Measurements from ENCODE around the gene BRD2. TPM values are rescaled to one million over a fixed set of nuclear protein-coding genes. Genes with fewer than 3 reads are reported as not detected.

Gene BRD2
- total RNA-seq, 1 donor from 2014 or later, result 312 TPM

DNA sequence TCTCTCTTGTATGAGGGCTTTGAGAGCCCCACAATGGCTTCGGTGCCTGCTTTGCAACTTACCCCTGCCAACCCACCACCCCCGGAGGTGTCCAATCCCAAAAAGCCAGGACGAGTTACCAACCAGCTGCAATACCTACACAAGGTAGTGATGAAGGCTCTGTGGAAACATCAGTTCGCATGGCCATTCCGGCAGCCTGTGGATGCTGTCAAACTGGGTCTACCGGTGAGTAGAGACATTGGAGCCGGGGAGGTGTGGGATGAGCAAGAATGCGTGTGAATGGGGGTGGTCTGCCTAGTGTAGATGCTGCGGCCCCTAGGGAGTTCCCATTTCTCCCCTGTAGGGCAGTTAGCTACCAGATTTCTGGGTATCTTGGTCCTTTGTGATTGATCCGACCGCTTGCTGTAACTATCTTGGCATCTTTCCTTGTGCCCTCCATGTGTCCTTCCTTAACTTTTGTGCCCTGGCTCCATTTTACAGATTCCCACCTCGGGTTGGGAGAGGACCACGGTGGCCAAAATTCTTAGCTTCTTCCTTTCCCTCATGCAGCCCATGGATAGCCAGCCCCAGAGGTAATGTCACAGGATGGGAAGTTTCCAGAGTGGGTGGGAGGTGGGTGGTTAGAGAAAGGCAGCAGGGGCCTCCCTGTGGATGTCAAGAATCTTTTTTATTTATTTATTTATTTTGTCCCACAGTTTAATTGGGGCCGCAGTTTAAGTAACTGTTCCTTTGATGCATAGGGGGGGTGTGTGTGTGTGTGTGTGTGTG is 6.3 kb downstream of the BRD2 start:
- Mint-ChIP-seq H3K9me3 (no peaks in the 10 kb centered on the region), H3K27me3 (ENCODE audit: low read depth) (peaks cover 44% of the 10 kb centered on the region), H3K27ac (ENCODE audit: unreplicated experiment) (peak overlapping the region; percentile 38), H3K4me1 (peaks cover 55% of the 10 kb centered on the region), H3K4me3 (peak overlapping the region; percentile 98), H3K36me3 (ENCODE audit: low read depth) (peaks cover 74% of the 10 kb centered on the region)
- TF ChIP-seq, protein P1, sequence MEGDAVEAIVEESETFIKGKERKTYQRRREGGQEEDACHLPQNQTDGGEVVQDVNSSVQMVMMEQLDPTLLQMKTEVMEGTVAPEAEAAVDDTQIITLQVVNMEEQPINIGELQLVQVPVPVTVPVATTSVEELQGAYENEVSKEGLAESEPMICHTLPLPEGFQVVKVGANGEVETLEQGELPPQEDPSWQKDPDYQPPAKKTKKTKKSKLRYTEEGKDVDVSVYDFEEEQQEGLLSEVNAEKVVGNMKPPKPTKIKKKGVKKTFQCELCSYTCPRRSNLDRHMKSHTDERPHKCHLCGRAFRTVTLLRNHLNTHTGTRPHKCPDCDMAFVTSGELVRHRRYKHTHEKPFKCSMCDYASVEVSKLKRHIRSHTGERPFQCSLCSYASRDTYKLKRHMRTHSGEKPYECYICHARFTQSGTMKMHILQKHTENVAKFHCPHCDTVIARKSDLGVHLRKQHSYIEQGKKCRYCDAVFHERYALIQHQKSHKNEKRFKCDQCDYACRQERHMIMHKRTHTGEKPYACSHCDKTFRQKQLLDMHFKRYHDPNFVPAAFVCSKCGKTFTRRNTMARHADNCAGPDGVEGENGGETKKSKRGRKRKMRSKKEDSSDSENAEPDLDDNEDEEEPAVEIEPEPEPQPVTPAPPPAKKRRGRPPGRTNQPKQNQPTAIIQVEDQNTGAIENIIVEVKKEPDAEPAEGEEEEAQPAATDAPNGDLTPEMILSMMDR (conservative IDR thresholded peaks at IDR 0.05), result no peak
- no peak for DNase-seq (ENCODE audit: low read depth, low spot score)

DNA sequence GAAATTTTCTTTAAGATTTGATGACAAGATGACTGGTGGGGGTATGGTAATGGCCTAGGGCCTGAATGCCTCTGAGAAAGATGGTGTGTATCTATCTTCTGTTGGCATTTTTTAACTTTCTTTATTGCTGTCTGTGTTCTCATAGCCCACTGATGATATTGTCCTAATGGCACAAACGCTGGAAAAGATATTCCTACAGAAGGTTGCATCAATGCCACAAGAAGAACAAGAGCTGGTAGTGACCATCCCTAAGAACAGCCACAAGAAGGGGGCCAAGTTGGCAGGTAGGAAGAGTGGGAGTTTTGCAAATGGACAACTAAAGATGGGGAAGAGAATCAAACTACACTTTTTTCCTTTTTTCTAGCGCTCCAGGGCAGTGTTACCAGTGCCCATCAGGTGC is 7.5 kb downstream of the BRD2 start:
- H3K27ac Mint-ChIP-seq (ENCODE audit: unreplicated experiment), result no peak overlapping the region
- no peaks in the 10 kb centered on the region for H3K9me3 Mint-ChIP-seq
- no peak for DNase-seq (ENCODE audit: low read depth, low spot score)
- peak overlapping the region; percentile 98 for H3K4me3 Mint-ChIP-seq
- peaks cover 38% of the 10 kb centered on the region for H3K27me3 Mint-ChIP-seq (ENCODE audit: low read depth)
- TF ChIP-seq, protein P1 (conservative IDR thresholded peaks at IDR 0.05), result no peak
- peaks cover 82% of the 10 kb centered on the region for H3K36me3 Mint-ChIP-seq (ENCODE audit: low read depth)
- peaks cover 55% of the 10 kb centered on the region for H3K4me1 Mint-ChIP-seq

DNA sequence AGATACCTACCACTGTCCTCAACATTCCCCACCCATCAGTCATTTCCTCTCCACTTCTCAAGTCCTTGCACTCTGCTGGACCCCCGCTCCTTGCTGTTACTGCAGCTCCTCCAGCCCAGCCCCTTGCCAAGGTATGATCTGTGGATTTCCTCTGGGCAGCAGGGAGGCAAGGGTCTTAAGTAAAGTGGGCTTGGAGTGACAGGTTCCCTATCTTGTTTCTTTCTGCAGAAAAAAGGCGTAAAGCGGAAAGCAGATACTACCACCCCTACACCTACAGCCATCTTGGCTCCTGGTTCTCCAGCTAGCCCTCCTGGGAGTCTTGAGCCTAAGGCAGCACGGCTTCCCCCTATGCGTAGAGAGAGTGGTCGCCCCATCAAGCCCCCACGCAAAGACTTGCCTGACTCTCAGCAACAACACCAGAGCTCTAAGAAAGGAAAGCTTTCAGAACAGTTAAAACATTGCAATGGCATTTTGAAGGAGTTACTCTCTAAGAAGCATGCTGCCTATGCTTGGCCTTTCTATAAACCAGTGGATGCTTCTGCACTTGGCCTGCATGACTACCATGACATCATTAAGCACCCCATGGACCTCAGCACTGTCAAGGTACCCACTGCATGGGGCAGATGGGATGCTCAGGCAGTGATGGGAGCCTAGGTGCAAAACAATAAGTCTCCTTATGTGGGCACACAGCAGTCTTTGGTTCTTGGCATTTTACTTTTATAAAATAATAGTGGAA is 8.1 kb downstream of the BRD2 start:
- H3K36me3 Mint-ChIP-seq (ENCODE audit: low read depth), result peaks cover 77% of the 10 kb centered on the region

DNA sequence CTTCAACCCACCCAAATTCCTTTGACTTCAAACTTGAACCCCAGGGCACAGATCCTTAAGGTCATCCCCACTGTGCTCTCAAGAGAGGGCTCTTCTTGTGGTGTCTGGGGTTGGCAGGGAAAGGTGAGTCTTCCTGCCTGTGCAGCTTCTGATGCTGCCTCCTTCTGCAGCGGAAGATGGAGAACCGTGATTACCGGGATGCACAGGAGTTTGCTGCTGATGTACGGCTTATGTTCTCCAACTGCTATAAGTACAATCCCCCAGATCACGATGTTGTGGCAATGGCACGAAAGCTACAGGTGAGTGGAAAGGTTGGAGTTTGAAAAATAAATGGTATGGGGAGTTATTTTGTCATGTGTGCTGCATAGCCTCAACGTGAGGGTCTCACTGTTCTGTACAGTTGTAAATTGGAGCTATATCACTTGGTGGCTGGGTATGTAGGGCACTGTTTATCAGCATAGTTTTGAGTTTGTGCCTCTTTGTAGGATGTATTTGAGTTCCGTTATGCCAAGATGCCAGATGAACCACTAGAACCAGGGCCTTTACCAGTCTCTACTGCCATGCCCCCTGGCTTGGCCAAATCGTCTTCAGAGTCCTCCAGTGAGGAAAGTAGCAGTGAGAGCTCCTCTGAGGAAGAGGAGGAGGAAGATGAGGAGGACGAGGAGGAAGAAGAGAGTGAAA is 9.0 kb downstream of the BRD2 start:
- H3K9me3 Mint-ChIP-seq, result no peaks in the 10 kb centered on the region
- peak overlapping the region; percentile 98 for H3K4me3 Mint-ChIP-seq
- H3K36me3 Mint-ChIP-seq (ENCODE audit: low read depth), result peaks cover 73% of the 10 kb centered on the region
- H3K27ac Mint-ChIP-seq (ENCODE audit: unreplicated experiment), result no peak overlapping the region
- peaks cover 49% of the 10 kb centered on the region for H3K4me1 Mint-ChIP-seq
- peaks cover 23% of the 10 kb centered on the region for H3K27me3 Mint-ChIP-seq (ENCODE audit: low read depth)
- TF ChIP-seq, protein P1 (conservative IDR thresholded peaks at IDR 0.05), result no peak
- DNase-seq (ENCODE audit: low read depth, low spot score), result no peak

More for the DNA sequence above, 8.1 kb downstream of the BRD2 start:
- TF ChIP-seq, protein P1 (conservative IDR thresholded peaks at IDR 0.05), result no peak
- peaks cover 31% of the 10 kb centered on the region for H3K27me3 Mint-ChIP-seq (ENCODE audit: low read depth)
- no peak overlapping the region for H3K27ac Mint-ChIP-seq (ENCODE audit: unreplicated experiment)
- DNase-seq (ENCODE audit: low read depth, low spot score), result no peak
- peaks cover 49% of the 10 kb centered on the region for H3K4me1 Mint-ChIP-seq
- peak overlapping the region; percentile 98 for H3K4me3 Mint-ChIP-seq
- no peaks in the 10 kb centered on the region for H3K9me3 Mint-ChIP-seq

DNA sequence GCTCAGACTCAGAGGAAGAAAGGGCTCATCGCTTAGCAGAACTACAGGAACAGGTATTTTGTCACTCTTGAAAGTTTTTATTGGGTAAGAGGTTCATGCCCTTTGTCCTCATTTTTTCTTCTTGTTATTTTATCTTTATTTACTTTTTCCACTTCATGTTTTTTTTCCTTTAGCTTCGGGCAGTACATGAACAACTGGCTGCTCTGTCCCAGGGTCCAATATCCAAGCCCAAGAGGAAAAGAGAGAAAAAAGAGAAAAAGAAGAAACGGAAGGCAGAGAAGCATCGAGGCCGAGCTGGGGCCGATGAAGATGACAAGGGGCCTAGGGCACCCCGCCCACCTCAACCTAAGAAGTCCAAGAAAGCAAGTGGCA is 9.5 kb downstream of the BRD2 start:
- no peak for DNase-seq (ENCODE audit: low read depth, low spot score)
- peaks cover 22% of the 10 kb centered on the region for H3K27me3 Mint-ChIP-seq (ENCODE audit: low read depth)
- H3K27ac Mint-ChIP-seq (ENCODE audit: unreplicated experiment), result no peak overlapping the region
- peaks cover 68% of the 10 kb centered on the region for H3K36me3 Mint-ChIP-seq (ENCODE audit: low read depth)
- H3K9me3 Mint-ChIP-seq, result no peaks in the 10 kb centered on the region
- H3K4me3 Mint-ChIP-seq, result peak overlapping the region; percentile 98
- H3K4me1 Mint-ChIP-seq, result peaks cover 52% of the 10 kb centered on the region
- TF ChIP-seq, protein P1 (conservative IDR thresholded peaks at IDR 0.05), result no peak
